Measurements from ENCODE around the gene FAM136A. TPM values are rescaled to one million over a fixed set of nuclear protein-coding genes. Genes with fewer than 3 reads are reported as not detected.

The FAM136A gene
- total and polyA plus RNA-seq, 2 of the 4 experiments (the other 2 are of a cell fraction) = 19.9 to 28.1 TPM

GRCh38 chr2:70336552-70336951 lies 34.7 kb upstream of the FAM136A start:
- Histone ChIP-seq H3K23ac (ENCODE audit: low read depth, low read length) (no peak overlapping the region), H2BK5ac (ENCODE audit: low read depth, low read length, poor library complexity, severe bottlenecking) (no peak overlapping the region), H2BK20ac (ENCODE audit: low read depth, low read length) (no peak overlapping the region), H2AK9ac (replicated peaks; ENCODE audit: low read depth, low read length, poor library complexity) (no peak overlapping the region), H2BK120ac (ENCODE audit: low read depth, low read length) (no peak overlapping the region), H3K27ac (ENCODE audit: insufficient read depth, low read length) (no peak overlapping the region), H3K56ac (ENCODE audit: extremely low read depth, insufficient read depth, low read length) (no peak overlapping the region), H3K4me3 (ENCODE audit: insufficient read depth, low read depth, low read length) (no peak overlapping the region), H4K5ac (ENCODE audit: low read depth, low read length) (no peak overlapping the region), H4K8ac (ENCODE audit: low read depth in 2 of 2, low read length in 2 of 2) (no peak overlapping the region), H3K36me3 (ENCODE audit: control insufficient read depth, insufficient read depth, low read length) (no peaks in the 10 kb centered on the region), H3K79me1 (ENCODE audit: low read depth in 1 of 2, low read length in 2 of 2) (no peaks in the 10 kb centered on the region), H4K91ac (ENCODE audit: insufficient read depth, low read depth, low read length) (no peak overlapping the region), H2BK15ac (ENCODE audit: low read depth, low read length) (no peak overlapping the region), H2AFZ (replicated peaks; ENCODE audit: low read length, poor library complexity) (no peak overlapping the region), H3K9me3 (ENCODE audit: control insufficient read depth, insufficient read depth, low read length) (no peaks in the 10 kb centered on the region), H3K4me2 (ENCODE audit: low read depth, low read length) (no peak overlapping the region), H3K9ac (ENCODE audit: low read depth, low read length) (no peak overlapping the region), H3K18ac (ENCODE audit: low read depth, low read length) (no peak overlapping the region), H3K4ac (ENCODE audit: low read depth, low read length) (no peak overlapping the region), H3K14ac (replicated peaks; ENCODE audit: low read depth, low read length) (no peak overlapping the region), H3K4me1 (ENCODE audit: control insufficient read depth, insufficient read depth, low read length) (no peaks in the 10 kb centered on the region), H3K27me3 (ENCODE audit: control insufficient read depth, insufficient read depth, low read length) (0 out of 2 replicates have a peak, but pooled peaks cover 3% of the 10 kb centered on the region), H2AK5ac (ENCODE audit: low read depth, low read length) (no peak overlapping the region), H3K9me1 (ENCODE audit: insufficient read depth, low read length) (no peaks in the 10 kb centered on the region), H4K20me1 (ENCODE audit: insufficient read depth, low read length) (no peaks in the 10 kb centered on the region)
- ATAC-seq (ENCODE audit: low read depth) (no peak), DNase-seq (no peak)
- in situ Hi-C loops (cut with MboI; ENCODE audit: low sequenced_read_pairs) (no loop called here), intact Hi-C loops (cut with micrococcal nuclease) (no loop called here), dilution Hi-C loops (cut with HindIII; ENCODE audit: low sequenced_read_pairs, unreplicated experiment) (no loop called here)
- ChIA-PET POLR2A (ENCODE audit: unreplicated experiment) (no interaction called here), CTCF (no interaction called here)
- WGBS, 2 experiments (ENCODE audit: extremely low coverage in 2 of 2, insufficient read length in 1 of 2) = no CpG with 5 or more reads among the region's 4 CpGs
- TF ChIP-seq NFE2L2 (IDR thresholded peaks at IDR 0.05; ENCODE audit: low read depth, low read length) = no peak
- TF ChIP-seq RCOR1 (IDR thresholded peaks at IDR 0.05; ENCODE audit: insufficient replicate concordance, low read length) = no peak
- no peak for TF ChIP-seq CEBPB (IDR thresholded peaks at IDR 0.05; ENCODE audit: low read depth, low read length)
- no TSS peak for BruUV-seq (replicated peaks)

All from IMR-90 (cell line).